Spinal cord (tissue), 10 donors: ENCODE data around the gene OR5K2. TPM values are rescaled to one million over a fixed set of nuclear protein-coding genes. Genes with fewer than 3 reads are reported as not detected.

Experiments
- DNase-seq, 6 donors: peaks; one replicate each; pipeline versions ENCODE4 v3.0.0 to v3.0.0-alpha.2; 2013 to 2015; ENCODE audit warnings: low spot score in 6 of 6, low read depth in 4 of 6
- H3K27ac ChIP-seq: one replicate; pipeline ENCODE4 v1.5.1; 2013; ENCODE audit warnings: low read depth, low read length, control low read depth
- H3K27me3 ChIP-seq: one replicate; pipeline ENCODE4 v1.6.1; 2013; ENCODE audit warnings: low read length; ENCODE audit not compliant: control insufficient read depth, insufficient read depth
- H3K36me3 ChIP-seq: one replicate; pipeline ENCODE4 v1.6.1; 2013; ENCODE audit warnings: low read length; ENCODE audit not compliant: control insufficient read depth, insufficient read depth
- H3K4me1 ChIP-seq: one replicate; pipeline ENCODE4 v1.6.1; 2013; ENCODE audit warnings: low read length; ENCODE audit not compliant: control insufficient read depth, insufficient read depth
- H3K4me3 ChIP-seq: one replicate; pipeline ENCODE4 v1.5.1; 2013; ENCODE audit warnings: low read depth, low read length, control low read depth
- H3K9me3 ChIP-seq: one replicate; pipeline ENCODE4 v1.6.1; 2013; ENCODE audit warnings: low read length; ENCODE audit not compliant: control insufficient read depth, insufficient read depth
- whole genome bisulfite sequencing: methylation state at CpG from one replicate; pipeline ENCODE4 v1.1.5; 2013; ENCODE audit warnings: missing lambda C conversion rate; ENCODE audit not compliant: insufficient coverage; 5-methylcytosine and 5-hydroxymethylcytosine counted together
- polyA plus RNA-seq, 2 donors: library from polyadenylated mRNA; unstranded; fragments of 120-200 nt; gene quantifications; one replicate each; pipeline ENCODE4 v1.2.1, GENCODE V29; 2013; ENCODE audit not compliant: insufficient read length in 2 of 2
- total RNA-seq, 2 donors: library from RNA; depleted of rRNA in 1 of 2; stranded (reverse); fragments of 120-200 nt in 1 of 2; fragments of >200 nt in 1 of 2; gene quantifications; one replicate each; pipeline versions ENCODE4 v1.2.3 to v1.2.4, GENCODE V29; 2013 to 2014
- donor health status: healthy.

The OR5K2 gene
- total and polyA plus RNA-seq, 4 donors: 0.26 TPM; not detected in 3

GRCh38 chr3:98532709-98533571 is 35.5 kb downstream of the OR5K2 start:
- no peak overlapping the region for H3K4me3 ChIP-seq
- no peak overlapping the region for H3K27ac ChIP-seq
- WGBS: 85% methylated on average over 2 of the region's 6 CpGs
- no peaks in the 10 kb centered on the region for H3K4me1 ChIP-seq
- no peaks in the 10 kb centered on the region for H3K36me3 ChIP-seq
- DNase-seq: no peak
- no peaks in the 10 kb centered on the region for H3K9me3 ChIP-seq
- H3K27me3 ChIP-seq: no peaks in the 10 kb centered on the region

GRCh38 chr3:98534168-98534567 is 36.7 kb downstream of the OR5K2 start:
- DNase-seq: no peak
- Histone ChIP-seq H3K4me3 (no peak overlapping the region), H3K27me3 (no peaks in the 10 kb centered on the region), H3K9me3 (no peaks in the 10 kb centered on the region), H3K4me1 (no peaks in the 10 kb centered on the region), H3K27ac (no peak overlapping the region), H3K36me3 (no peaks in the 10 kb centered on the region)
- no CpG with 5 or more reads among the region's 2 CpGs for WGBS

- Histone ChIP-seq H3K27me3 (no peaks in the 10 kb centered on the region), H3K27ac (no peak overlapping the region), H3K36me3 (no peaks in the 10 kb centered on the region), H3K4me1 (no peaks in the 10 kb centered on the region), H3K9me3 (no peaks in the 10 kb centered on the region), H3K4me3 (no peak overlapping the region)
- no CpG with 5 or more reads among the region's 1 CpG for WGBS
- no peak for DNase-seq
Measured at GRCh38 chr3:98534734-98535133, 37.3 kb downstream of the OR5K2 start.

GRCh38 chr3:98536456-98537017 is 39.1 kb downstream of the OR5K2 start:
- Histone ChIP-seq H3K36me3 (no peaks in the 10 kb centered on the region), H3K27ac (no peak overlapping the region), H3K4me1 (no peaks in the 10 kb centered on the region), H3K27me3 (no peaks in the 10 kb centered on the region), H3K9me3 (no peaks in the 10 kb centered on the region), H3K4me3 (no peak overlapping the region)
- WGBS: 100% methylated on average over 1 of the region's 6 CpGs
- no peak for DNase-seq

DNA sequence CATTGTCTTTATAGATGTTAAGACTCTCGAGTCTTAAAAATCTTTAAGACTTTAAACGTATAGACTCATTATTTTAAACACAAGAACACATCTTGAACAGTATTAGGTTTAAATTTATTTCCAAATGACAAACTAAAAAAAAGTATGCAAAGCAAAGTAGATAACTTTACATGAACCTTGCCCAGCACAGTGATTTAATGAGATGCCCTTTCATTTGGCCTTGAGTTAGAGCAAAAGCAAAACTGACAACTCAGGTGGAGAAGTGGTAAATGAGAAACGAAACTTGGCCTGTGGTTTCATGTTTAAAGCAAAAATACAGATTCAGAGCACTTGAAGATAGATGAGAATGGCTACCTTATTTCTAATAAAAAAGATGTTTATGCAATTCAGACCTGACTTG is 42.9 kb downstream of the OR5K2 start:
- Histone ChIP-seq H3K9me3 (no peaks in the 10 kb centered on the region), H3K36me3 (no peaks in the 10 kb centered on the region), H3K4me3 (no peak overlapping the region), H3K4me1 (no peaks in the 10 kb centered on the region), H3K27ac (no peak overlapping the region), H3K27me3 (no peaks in the 10 kb centered on the region)
- 60% methylated on average over 1 of the region's 3 CpGs for WGBS
- DNase-seq: no peak

- Histone ChIP-seq H3K4me1 (no peaks in the 10 kb centered on the region), H3K27me3 (no peaks in the 10 kb centered on the region), H3K27ac (no peak overlapping the region), H3K9me3 (no peaks in the 10 kb centered on the region), H3K36me3 (no peaks in the 10 kb centered on the region), H3K4me3 (no peak overlapping the region)
- WGBS: no CpG with 5 or more reads among the region's 1 CpG
- DNase-seq: no peak
Measured at GRCh38 chr3:98541695-98542094, 44.2 kb downstream of the OR5K2 start.

DNA sequence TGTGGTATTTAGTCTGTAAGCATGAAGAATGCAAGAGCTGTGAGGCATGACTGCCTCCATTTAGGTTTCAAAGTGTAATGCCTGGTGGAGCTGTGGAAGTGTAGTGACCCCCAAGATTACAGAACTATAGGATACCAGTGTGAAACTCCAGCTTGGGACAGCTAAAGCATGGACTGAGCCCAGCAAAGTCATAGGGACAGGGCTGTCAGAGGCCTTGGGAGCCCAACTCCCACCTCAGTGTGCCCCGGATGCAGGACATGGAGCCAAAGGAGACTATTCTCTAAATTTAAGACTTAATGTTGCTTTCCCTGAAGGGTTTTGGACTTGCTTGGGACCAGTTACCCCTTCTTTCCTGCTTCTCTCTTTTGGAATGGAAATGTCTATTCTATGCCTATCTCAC is 45.1 kb downstream of the OR5K2 start:
- WGBS: 75% methylated on average over 1 of the region's 1 CpG
- no peaks in the 10 kb centered on the region for H3K36me3 ChIP-seq
- no peak overlapping the region for H3K4me3 ChIP-seq
- H3K4me1 ChIP-seq: no peaks in the 10 kb centered on the region
- DNase-seq: no peak
- no peak overlapping the region for H3K27ac ChIP-seq
- no peaks in the 10 kb centered on the region for H3K27me3 ChIP-seq
- no peaks in the 10 kb centered on the region for H3K9me3 ChIP-seq

- DNase-seq: no peak
- Histone ChIP-seq H3K27me3 (no peaks in the 10 kb centered on the region), H3K9me3 (no peaks in the 10 kb centered on the region), H3K4me3 (no peak overlapping the region), H3K4me1 (no peaks in the 10 kb centered on the region), H3K36me3 (no peaks in the 10 kb centered on the region), H3K27ac (no peak overlapping the region)
- WGBS: no CpG with 5 or more reads among the region's 5 CpGs
Measured at GRCh38 chr3:98545940-98546339, 48.5 kb downstream of the OR5K2 start.
